Umbilical cord (tissue), 2 donors: Measurements from ENCODE around the gene ANAPC5. TPM values are rescaled to one million over a fixed set of nuclear protein-coding genes. Genes with fewer than 3 reads are reported as not detected.
"Not testable (repeated sequence)": the region's sequence is repeated elsewhere in the genome, so short reads cannot be mapped to it uniquely, and the experiment has no call there.

Experiments
- DNase-seq: peaks from one replicate; pipeline ENCODE4 v3.0.0-alpha.2; 2015; ENCODE audit warnings: low spot score
- total RNA-seq: library from RNA; depleted of rRNA; stranded (reverse); fragments of >200 nt; gene quantifications from one replicate; pipeline ENCODE4 v1.2.3, GENCODE V29; 2014; ENCODE audit warnings: low replicate concordance; ENCODE audit not compliant: insufficient read depth

ANAPC5 gene
- total RNA-seq, 1 donor from 2014 or later, result 139 TPM

GRCh38 chr12:121287267-121287954 is 64.8 kb downstream of the ANAPC5 start:
- no peak for DNase-seq

DNA sequence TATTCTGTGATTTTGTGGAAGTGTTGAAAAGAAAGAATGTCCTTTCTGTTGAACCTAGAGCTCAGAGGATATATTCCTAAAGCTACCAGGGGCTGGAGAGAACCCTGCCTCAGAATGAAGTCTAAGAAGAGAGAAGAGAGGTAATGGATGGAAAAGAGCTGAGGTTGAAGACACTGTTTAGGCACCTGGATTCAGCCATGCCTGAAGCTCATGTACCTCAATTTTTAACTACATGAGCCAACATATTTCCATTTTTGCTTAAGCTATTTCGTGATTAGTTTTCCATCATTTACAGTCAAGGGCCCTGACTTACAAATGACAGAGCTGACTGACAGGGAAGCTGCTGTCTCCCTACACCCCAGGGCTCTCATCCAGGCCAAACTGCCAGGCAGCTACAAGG is 66.4 kb downstream of the ANAPC5 start:
- DNase-seq, result no peak

GRCh38 chr12:121284551-121285390 is 67.4 kb downstream of the ANAPC5 start:
- no peak for DNase-seq

GRCh38 chr12:121283841-121284240 is 68.4 kb downstream of the ANAPC5 start:
- DNase-seq, result no peak

GRCh38 chr12:121283388-121283787 is 68.8 kb downstream of the ANAPC5 start:
- DNase-seq, result no peak

DNA sequence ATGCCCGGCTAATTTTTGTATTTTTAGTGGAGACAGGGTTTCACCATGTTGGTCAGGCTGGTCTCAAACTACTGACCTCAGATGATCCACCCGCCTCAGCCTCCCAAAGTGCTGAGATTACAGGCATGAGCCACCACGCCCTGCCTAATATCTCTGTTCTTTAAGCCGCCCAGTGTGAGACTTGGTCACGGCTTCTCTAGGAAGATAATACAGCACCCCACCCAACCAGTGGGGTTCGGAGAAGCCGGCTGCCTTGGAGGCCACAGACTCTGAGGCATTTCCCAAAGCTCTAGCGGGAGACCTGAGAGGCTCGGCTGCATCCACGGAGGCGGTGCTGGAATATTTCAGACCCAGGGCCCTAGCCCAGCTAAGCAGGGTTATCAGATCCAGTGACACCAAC is 69.3 kb downstream of the ANAPC5 start:
- peak; percentile 13 for DNase-seq

DNA sequence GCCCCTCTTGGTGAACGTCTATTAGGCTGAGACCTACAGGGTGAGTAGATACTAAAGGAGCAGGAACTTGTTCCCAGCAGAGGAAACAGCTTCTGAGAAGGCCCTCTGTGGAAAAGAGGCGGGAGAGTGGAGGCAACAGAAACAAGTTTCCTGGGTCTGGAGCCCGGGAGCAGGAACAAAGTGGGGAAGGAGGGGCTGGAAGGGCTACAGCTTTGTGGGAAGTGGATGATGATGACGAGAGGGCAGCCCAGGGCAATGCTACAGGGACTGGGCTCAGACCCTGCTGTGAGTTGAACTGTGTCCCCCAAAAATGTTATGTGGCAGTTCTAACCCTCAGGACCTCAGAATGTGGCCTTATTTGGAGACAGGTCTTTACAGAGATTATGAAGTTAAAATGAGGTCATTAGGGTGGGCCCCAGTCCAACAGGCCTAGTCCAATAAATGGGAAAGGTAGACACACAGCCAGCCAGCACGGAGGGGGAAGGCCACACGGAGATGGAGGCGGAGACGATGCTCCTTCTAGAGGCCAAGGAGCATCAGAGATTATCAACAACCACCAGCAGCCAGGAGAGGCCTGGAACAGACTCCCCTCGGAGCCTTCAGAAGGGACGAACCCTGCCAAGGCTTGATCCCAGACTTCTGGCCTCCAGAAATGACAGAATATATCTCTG is 70.0 kb downstream of the ANAPC5 start:
- DNase-seq, result peak; percentile 9

GRCh38 chr12:121281116-121281515 is 71.1 kb downstream of the ANAPC5 start:
- DNase-seq, result not testable (repeated sequence)

DNA sequence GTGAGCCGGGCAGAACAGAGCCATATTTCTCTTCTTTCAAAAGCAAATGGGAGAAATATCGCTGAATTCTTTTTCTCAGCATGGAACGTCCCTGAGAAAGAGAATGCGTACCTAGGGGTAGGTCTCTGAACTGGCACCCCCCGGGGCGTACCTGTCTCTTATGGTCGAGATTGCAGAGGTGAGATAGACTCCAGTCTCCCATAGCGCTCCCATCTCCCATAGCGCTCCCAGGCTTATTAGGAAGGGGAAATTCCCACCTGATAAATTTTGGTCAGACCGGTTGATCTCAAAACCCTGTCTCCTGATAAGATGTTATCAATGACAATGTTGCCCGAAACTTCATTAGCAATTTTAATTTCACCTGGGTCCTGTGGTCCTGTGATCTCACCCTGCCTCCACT is 71.7 kb downstream of the ANAPC5 start:
- DNase-seq, result not testable (repeated sequence)

DNA sequence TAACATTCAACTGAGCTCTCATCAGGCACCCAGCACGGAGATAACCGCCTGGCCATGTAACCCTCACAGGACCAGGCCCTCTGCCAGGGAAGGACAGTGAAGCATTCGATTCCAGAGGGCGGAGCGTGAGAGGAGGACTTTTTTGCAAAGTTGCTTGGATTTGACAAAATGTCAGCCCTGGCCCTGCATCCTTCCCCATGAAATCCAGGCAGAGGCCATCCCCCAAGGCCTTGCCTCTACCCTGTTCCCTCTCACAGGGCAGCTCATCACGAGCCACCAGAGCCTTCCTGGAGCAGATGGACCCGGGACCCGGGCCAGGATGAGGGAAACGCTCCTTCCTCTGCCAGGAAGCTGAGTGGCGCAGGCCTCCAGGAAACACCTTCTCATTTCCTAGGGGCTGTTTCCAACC is 72.7 kb downstream of the ANAPC5 start:
- DNase-seq, result no peak

DNA sequence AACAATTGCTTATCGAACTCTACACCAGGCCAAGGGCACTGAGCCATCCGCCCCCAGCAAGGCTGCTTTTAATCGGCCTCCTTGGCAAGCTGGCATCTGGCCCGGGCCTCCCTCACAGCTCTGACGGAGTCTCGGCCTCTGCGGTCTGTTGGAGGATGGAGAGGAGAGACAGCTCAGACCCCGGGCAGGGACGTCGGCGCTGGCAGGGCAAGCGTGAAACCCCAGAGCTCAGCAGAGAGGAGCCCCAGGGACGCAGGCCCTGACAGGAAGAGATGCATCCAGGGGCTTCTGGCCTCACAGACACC is 73.2 kb downstream of the ANAPC5 start:
- no peak for DNase-seq

DNA sequence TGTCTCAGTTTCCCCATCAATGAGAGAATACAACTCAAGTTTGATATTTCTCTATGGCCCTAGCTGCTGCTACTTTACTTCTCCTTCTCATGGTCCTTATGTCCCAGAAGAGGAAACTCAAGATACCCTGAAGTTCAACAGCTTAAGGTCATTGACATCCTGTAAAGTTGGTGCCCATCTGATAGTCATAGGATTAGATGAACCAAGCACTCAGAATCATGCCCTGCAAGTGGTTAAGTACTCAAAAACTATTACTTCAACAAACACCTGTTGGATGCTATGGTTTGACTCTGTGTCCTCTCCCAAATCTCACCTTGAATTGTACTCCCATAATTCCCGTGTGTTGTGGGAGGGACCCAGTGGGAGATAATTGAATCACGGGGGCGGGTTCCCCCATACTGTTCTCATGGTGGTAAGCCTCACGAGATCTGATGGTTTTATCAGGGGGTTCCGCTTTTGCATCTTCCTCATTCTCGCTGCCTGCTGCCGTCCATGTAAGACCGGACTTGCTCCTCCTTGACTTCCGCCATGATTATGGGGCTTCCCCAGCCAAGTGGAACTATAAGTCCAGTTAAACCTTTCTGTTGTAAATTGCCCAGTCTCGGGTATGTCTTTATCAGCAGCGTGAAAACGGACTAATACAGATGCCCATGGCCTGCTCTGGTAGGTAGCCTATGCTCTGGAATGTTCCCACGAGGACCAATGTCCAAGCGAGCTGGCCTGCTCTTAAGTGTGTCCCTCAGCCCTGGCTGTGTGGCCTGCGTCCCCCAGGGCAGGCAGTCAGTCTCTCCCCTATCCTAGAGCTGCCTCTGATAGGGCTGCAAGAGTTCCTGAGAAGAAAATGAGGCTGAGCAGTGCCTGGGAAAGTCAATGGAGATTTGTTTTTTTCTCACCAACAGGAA is 73.8 kb downstream of the ANAPC5 start:
- DNase-seq, result no peak

- no peak for DNase-seq
Observed at GRCh38 chr12:121277374-121277759, 74.8 kb downstream of the ANAPC5 start.

DNA sequence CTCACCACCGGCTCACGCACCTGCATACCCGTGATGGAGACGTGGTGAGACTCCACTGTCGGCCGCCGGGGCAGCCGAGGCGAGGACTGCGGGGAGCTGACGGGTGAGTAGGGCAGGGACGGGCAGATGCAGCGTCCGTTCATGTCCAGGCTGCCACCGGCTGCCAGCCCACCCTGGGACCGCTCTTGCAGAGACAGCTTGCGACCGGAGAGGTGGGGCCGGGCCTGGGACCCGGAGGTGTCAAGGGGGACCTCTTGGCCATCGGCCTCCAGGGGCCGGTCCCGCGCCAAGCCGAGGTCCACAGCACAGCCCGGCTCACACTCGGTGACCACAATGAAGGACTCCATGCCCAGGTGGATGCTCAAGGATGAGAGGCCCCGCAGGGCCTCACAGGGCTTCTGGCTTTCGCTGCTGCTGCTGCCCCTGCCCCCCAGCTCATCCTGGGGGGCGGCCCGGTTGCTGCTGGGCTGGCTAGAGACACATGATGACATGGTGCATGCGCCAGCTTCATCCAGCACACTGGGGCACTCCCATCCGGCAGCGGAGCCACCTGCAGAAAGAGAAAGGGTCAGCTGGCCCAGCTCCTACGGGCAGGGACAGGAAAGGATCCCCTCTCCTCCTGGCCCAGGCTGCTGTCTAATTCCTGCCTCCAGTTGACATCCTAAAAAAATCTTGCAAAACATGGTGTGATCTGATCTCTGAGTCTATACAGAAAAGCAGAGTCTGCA is 78.0 kb downstream of the ANAPC5 start:
- no peak for DNase-seq

DNA sequence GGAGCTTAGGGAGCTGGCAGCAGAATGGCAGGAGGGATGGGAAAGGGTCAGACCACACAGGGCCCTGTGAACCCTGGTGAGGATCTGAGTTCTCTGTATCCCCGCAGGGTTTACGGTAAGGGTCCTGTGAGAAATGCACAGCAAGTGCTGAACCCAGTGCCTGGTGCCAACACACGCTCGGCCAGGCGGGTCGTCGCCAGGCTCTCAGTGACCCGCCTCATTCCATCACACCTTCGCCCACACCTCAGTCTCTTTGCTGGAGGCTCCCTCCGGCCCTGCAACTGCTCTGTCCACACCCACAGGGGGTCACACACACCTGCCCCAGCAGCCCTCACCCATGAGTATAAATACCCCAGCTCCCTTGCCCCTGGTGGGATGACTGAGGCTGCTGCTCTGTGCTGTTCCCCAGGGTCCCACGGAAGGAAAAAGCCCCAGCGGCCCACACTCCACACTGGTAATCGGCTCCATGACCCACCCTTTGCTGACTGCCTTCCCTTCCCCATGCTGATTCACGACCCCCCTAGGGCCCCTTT is 78.8 kb downstream of the ANAPC5 start:
- no peak for DNase-seq

GRCh38 chr12:121267822-121268221 is 84.4 kb downstream of the ANAPC5 start:
- no peak for DNase-seq

DNA sequence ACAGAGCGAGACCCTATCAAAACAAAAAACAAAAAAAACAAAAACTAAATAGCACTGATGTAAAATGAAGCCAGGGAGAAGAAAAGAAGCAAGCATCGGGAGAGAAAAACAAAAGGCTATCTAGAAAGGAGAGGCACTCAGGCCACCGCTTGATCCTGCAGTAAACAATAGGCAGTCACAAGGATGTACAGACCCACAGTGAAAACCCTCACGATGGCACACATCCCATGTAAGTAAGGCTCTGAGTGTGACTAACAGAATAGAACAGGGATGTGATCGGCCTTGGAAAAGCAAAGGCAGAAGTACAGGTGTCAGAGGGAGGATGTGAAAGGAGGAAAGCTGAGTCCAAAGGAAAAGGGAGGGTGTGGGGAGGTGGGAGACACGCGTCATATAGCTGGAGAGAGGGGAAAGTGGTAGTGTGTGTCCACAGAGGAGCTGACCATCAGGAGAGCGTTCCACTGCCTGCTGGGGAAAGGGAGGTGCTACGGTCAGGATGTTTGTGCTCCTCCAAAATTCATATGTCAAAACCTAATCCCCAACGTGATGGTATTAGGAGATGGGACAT is 87.2 kb downstream of the ANAPC5 start:
- no peak for DNase-seq

DNA sequence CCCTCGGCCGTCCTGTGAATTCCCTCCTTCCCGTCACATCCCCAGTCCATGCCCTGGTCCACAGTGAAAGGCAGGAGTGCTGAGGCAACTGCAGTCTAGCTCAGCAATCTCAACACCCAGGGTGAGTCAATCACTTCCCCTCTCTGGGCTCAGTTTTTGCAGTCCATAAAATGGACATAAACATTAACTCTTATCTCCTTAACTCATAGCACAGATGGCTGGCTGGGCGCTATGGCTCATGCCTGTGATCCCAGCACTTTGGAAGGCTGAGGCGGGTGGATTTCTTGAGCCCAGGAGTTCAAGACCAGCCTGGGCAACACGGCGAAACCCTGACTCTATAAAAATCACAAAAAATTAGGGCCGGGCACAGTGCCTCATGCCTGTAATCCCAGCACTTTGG is 88.1 kb downstream of the ANAPC5 start:
- DNase-seq, result no peak

DNA sequence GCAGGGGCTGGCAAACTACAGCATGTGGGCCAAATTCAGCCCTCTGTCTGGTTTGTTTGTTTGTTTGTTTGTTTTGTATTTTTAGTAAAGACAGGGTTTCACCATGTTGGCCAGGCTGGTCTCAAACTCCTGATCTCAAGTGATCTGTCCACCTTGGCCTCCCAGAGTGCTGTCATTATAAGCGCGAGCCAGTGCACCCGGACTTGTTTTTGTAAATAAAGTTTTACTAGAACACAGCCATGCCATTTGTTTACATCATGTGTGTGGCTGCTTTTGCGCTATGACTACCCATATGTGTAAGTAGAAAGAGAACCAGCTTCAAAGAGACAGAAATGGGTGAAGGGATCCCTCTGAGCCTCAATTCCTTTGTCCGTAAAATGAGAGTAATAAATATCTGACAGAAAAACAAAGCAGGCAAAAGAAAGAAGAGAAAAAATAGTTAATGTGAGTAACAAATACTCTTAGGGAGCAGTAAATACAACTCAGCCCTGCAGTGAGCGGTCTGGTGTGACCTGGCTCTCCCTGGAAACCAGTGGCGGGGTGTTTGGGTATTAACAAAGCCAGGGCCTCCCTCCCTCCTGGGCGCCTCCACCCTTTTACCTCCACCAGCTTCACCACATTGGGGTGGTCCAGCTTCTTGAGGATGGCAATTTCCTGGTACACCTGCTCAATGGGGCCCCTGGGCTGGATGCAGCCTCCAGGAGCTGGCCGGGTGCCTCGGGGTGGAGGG is 88.8 kb downstream of the ANAPC5 start:
- DNase-seq, result no peak

- no peak for DNase-seq
Observed at GRCh38 chr12:121261398-121261797, 90.8 kb downstream of the ANAPC5 start.
